ENCODE measurements around the gene RAD18.

DNA sequence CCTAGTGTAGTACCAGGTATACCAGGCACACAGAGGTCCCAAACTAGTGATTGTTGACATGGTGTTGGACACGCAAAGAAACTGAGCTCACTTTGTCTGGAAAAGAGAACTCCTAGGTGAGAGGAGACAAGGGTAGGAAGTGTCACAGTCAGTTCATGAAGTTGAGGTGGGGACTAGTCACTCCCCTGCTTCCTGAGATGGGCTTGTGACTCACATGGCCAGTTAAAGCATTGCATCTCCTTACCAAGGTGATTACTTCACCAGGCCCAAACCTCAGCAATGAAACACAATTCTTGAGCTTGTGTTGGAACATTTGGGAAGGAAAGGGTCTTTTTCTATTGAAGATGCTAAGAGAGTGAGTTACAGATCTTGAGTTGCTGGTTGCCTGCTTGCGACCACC lies 49.2 kb upstream of the RAD18 start:
- TF ChIP-seq POLR2AphosphoS5 (IDR thresholded peaks at IDR 0.05), result no peak
- TF ChIP-seq, protein P1, sequence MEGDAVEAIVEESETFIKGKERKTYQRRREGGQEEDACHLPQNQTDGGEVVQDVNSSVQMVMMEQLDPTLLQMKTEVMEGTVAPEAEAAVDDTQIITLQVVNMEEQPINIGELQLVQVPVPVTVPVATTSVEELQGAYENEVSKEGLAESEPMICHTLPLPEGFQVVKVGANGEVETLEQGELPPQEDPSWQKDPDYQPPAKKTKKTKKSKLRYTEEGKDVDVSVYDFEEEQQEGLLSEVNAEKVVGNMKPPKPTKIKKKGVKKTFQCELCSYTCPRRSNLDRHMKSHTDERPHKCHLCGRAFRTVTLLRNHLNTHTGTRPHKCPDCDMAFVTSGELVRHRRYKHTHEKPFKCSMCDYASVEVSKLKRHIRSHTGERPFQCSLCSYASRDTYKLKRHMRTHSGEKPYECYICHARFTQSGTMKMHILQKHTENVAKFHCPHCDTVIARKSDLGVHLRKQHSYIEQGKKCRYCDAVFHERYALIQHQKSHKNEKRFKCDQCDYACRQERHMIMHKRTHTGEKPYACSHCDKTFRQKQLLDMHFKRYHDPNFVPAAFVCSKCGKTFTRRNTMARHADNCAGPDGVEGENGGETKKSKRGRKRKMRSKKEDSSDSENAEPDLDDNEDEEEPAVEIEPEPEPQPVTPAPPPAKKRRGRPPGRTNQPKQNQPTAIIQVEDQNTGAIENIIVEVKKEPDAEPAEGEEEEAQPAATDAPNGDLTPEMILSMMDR (IDR thresholded peaks at IDR 0.05), result no peak
